PC-3 (cell line): ENCODE data around the gene UTF1. TPM values are rescaled to one million over a fixed set of nuclear protein-coding genes. Genes with fewer than 3 reads are reported as not detected.

Experiments used
- ATAC-seq: fragments of 200-7000 bp; cut with Tn5 transposase; 2 replicates; pipeline ENCODE4 v1.9.1; 2020; ENCODE audit warnings: mild to moderate bottlenecking, moderate library complexity
- BruUV-seq: library from RNA; stranded (reverse); fragments of 400-500 nt; replicated peaks from 2 replicates; lab custom pipeline; 2021; lab: Mats Ljungman, UMichigan
- CTCF ChIA-PET: fragments of 300-600 bp; sonication (Branson Sonifier 250); formaldehyde crosslinking; loops from one replicate; lab custom pipeline; 2022; ENCODE audit warnings: antibody characterized with exemption; lab: Charles Lee
- POLR2A ChIA-PET: fragments of 300-600 bp; sonication (Branson Sonifier 250); formaldehyde crosslinking; loops from one replicate; lab custom pipeline; 2022; ENCODE audit warnings: antibody characterized with exemption; ENCODE audit not compliant: unreplicated experiment; lab: Charles Lee
- DNase-seq: peaks from one replicate; pipeline ENCODE4 v3.0.0-alpha.2; 2015
- H2AFZ ChIP-seq: fragments of 300-600 bp; sonication (generic); 2 replicates; pipeline ENCODE4 v1.6.0; 2016; ENCODE audit warnings: antibody characterized with exemption, low read length
- H3F3A ChIP-seq: fragments of 300-600 bp; sonication (generic); one replicate; pipeline ENCODE4 v1.6.0; 2017; ENCODE audit warnings: antibody characterized with exemption, low read length, control low read depth, mild to moderate bottlenecking; ENCODE audit not compliant: unreplicated experiment
- H3K27ac ChIP-seq: fragments of 300-600 bp; sonication (generic); 2 replicates; pipeline ENCODE4 v1.5.1; 2016; ENCODE audit warnings: mild to moderate bottlenecking, low read length
- H3K27me3 ChIP-seq: fragments of 300-600 bp; sonication (generic); 2 replicates; pipeline ENCODE4 v1.6.1; 2016; ENCODE audit warnings: low read length, mixed read lengths
- H3K36me3 ChIP-seq: fragments of 300-600 bp; sonication (generic); 2 replicates; pipeline ENCODE4 v1.6.1; 2016; ENCODE audit warnings: low read depth, mixed run types, low read length, mixed read lengths
- H3K4me1 ChIP-seq: fragments of 300-600 bp; sonication (generic); 2 replicates; pipeline ENCODE4 v1.5.1; 2016; ENCODE audit warnings: low read length; ENCODE audit not compliant: insufficient read depth
- H3K4me2 ChIP-seq: fragments of 300-600 bp; sonication (generic); 2 replicates; pipeline ENCODE4 v1.6.0; 2016; ENCODE audit warnings: low read length
- H3K4me3 ChIP-seq: fragments of 300-600 bp; sonication (generic); 2 replicates; pipeline ENCODE4 v1.5.1; 2016; ENCODE audit warnings: mild to moderate bottlenecking, low read length, mixed read lengths
- H3K79me2 ChIP-seq: fragments of 300-600 bp; sonication (generic); 2 replicates; pipeline ENCODE4 v1.6.1; 2017; ENCODE audit warnings: low read length, mixed read lengths
- H3K9ac ChIP-seq: fragments of 300-600 bp; sonication (generic); 2 replicates; pipeline ENCODE4 v1.6.0; 2016; ENCODE audit warnings: mild to moderate bottlenecking, low read length
- H3K9me2 ChIP-seq: fragments of 300-600 bp; sonication (generic); replicated peaks from 2 replicates; pipeline ENCODE4 v1.6.1; 2016; ENCODE audit warnings: mixed run types, low read length, mixed read lengths
- H3K9me3 ChIP-seq: fragments of 300-600 bp; sonication (generic); 2 replicates; pipeline ENCODE4 v1.6.1; 2016; ENCODE audit warnings: low read length, mixed read lengths
- H4K20me1 ChIP-seq: fragments of 300-600 bp; sonication (generic); 2 replicates; pipeline ENCODE4 v1.6.1; 2016; ENCODE audit warnings: low read length, mixed read lengths
- EZH2 ChIP-seq: fragments of 300-600 bp; sonication (generic); IDR thresholded peaks from one replicate; pipeline ENCODE4 v1.6.1; 2017; ENCODE audit warnings: antibody characterized with exemption, mild to moderate bottlenecking, low read length; ENCODE audit not compliant: unreplicated experiment
- EZH2phosphoT487 ChIP-seq: fragments of 300-600 bp; sonication (generic); IDR thresholded peaks from 2 replicates; pipeline ENCODE4 v1.6.1; 2018; ENCODE audit warnings: mild to moderate bottlenecking, antibody characterized with exemption, low read length, borderline replicate concordance
- intact Hi-C: fragments of 100-400 bp; cut with micrococcal nuclease; formaldehyde crosslinking; loops from 2 replicates; pipeline ENCODE4 v1.9.0; 2023
- total RNA-seq: library from RNA; depleted of rRNA; stranded (reverse); fragments of >200 nt; gene quantifications from 2 replicates; pipeline ENCODE4 v1.2.3, GENCODE V29; 2014
- TF ChIP-seq, protein P1 (sequence below): fragments of 300-600 bp; sonication (generic); conservative IDR thresholded peaks from 2 replicates; pipeline ENCODE4 v1.5.1; 2017; ENCODE audit warnings: antibody characterized with exemption, low read depth, mild to moderate bottlenecking, low read length

Gene UTF1
- total RNA-seq, 1 experiment from 2014 or later: not detected

DNA sequence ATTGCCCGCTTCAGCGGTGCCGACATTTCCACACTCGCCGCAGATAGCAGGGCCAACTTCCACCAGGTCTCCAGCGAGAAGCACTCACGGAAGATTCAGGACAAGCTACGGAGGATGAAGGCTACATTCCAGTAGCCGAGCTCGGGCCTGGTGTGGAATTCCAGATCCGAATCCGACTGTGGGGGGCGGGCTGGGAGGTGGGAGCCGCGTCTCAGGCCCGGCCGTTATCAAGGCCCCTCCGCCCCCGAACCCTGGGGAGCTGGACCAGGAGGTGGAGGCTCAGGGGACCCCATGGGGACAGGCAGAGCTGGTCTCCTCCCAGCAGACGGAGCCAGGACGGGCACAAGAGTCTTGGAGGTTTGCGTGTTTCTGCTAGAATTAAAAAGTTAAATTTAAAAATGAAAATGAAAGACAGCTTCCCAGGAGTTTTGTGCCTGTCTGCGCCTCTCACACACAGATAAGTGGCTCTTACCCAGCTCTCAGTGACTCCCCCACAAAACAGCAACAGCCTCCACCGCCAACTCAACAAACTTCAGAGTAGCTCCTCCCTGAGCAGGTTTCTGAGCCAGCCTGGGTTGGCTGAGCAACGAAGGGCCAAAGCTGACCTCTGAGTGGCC lies 5.2 kb upstream of the UTF1 start:
- POLR2A ChIA-PET: no interaction called here
- ATAC-seq: no peak

DNA sequence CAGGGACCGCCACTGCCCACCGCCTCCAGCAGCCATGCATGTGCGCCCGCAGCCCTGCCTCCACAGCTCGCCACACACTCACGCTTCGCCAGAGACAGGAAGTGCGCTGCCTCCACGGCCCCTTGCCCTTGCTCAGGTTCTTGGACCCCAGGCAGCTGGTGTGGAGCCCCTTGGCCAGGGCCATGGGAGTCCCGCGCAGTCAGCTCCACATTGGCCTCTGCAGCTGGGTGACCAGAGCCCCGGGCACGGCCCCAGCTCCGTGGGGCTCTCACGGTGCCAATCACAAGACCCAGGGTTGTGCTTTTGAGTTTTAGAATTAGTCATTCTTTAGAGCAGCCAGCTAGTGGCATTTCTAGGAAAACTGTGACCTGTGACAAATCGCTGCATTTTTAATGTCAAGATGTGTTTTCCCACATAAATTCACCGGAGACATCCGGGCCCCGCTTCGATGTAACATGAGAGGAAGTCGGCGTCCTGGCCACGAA lies 4.3 kb upstream of the UTF1 start:
- Histone ChIP-seq H3K9ac (no peak overlapping the region), H3K36me3 (no peaks in the 10 kb centered on the region), H3K4me2 (no peak overlapping the region), H3K27me3 (0 out of 2 replicates have a peak, but pooled peaks cover 14% of the 10 kb centered on the region), H3K4me1 (no peaks in the 10 kb centered on the region), H3K27ac (no peak overlapping the region), H4K20me1 (no peaks in the 10 kb centered on the region), H3K4me3 (no peak overlapping the region), H3K79me2 (no peaks in the 10 kb centered on the region), H3F3A (no peaks in the 10 kb centered on the region), H3K9me3 (no peaks in the 10 kb centered on the region), H3K9me2 (no peaks in the 10 kb centered on the region), H2AFZ (no peak overlapping the region)
- intact Hi-C loops: loop anchor here (5.0 kb wide), 1 partner anchor 83 kb away; no protein-coding TSS in a partner anchor
- no TSS peak for BruUV-seq
- TF ChIP-seq EZH2phosphoT487 (no peak), EZH2 (no peak)
- TF ChIP-seq, protein P1, sequence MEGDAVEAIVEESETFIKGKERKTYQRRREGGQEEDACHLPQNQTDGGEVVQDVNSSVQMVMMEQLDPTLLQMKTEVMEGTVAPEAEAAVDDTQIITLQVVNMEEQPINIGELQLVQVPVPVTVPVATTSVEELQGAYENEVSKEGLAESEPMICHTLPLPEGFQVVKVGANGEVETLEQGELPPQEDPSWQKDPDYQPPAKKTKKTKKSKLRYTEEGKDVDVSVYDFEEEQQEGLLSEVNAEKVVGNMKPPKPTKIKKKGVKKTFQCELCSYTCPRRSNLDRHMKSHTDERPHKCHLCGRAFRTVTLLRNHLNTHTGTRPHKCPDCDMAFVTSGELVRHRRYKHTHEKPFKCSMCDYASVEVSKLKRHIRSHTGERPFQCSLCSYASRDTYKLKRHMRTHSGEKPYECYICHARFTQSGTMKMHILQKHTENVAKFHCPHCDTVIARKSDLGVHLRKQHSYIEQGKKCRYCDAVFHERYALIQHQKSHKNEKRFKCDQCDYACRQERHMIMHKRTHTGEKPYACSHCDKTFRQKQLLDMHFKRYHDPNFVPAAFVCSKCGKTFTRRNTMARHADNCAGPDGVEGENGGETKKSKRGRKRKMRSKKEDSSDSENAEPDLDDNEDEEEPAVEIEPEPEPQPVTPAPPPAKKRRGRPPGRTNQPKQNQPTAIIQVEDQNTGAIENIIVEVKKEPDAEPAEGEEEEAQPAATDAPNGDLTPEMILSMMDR: no peak
- DNase-seq (no peak), ATAC-seq (no peak)
- POLR2A ChIA-PET: no interaction called here
- CTCF ChIA-PET: no interaction called here

More for the DNA sequence above, 5.2 kb upstream of the UTF1 start:
- no peak for DNase-seq
- Histone ChIP-seq H3K27me3 (0 out of 2 replicates have a peak, but pooled peaks cover 14% of the 10 kb centered on the region), H3K79me2 (no peaks in the 10 kb centered on the region), H3K4me1 (no peaks in the 10 kb centered on the region), H3K9me3 (no peaks in the 10 kb centered on the region), H3F3A (no peaks in the 10 kb centered on the region), H3K4me2 (no peak overlapping the region), H3K9me2 (no peaks in the 10 kb centered on the region), H2AFZ (no peak overlapping the region), H4K20me1 (no peaks in the 10 kb centered on the region), H3K4me3 (no peak overlapping the region), H3K9ac (no peak overlapping the region), H3K36me3 (no peaks in the 10 kb centered on the region), H3K27ac (no peak overlapping the region)
- no TSS peak for BruUV-seq
- CTCF ChIA-PET: no interaction called here
- TF ChIP-seq EZH2phosphoT487 (no peak), EZH2 (no peak)
- TF ChIP-seq, protein P1: no peak
- intact Hi-C loops: loop anchor here (5.0 kb wide), 1 partner anchor 83 kb away; no protein-coding TSS in a partner anchor
